Progenitor cell of endocrine pancreas (in vitro differentiated cells): ENCODE data around the gene G3BP1. TPM values are rescaled to one million over a fixed set of nuclear protein-coding genes. Genes with fewer than 3 reads are reported as not detected.

ENCODE experiments used
- DNase-seq: peaks from one replicate; pipeline ENCODE4 v3.0.0; 2021; ENCODE audit warnings: low spot score; ENCODE audit not compliant: unreplicated experiment
- H3K27ac Mint-ChIP-seq: 2 replicates; pipeline ENCODE4 v1.8.0; 2021; ENCODE audit warnings: mild to moderate bottlenecking, moderate library complexity, mixed read lengths
- H3K27me3 Mint-ChIP-seq: 2 replicates; pipeline ENCODE4 v1.8.0; 2021; ENCODE audit warnings: mixed read lengths
- H3K36me3 Mint-ChIP-seq: 2 replicates; pipeline ENCODE4 v1.8.0; 2022; ENCODE audit warnings: mixed read lengths; ENCODE audit not compliant: insufficient read depth
- H3K4me1 Mint-ChIP-seq: 2 replicates; pipeline ENCODE4 v1.8.0; 2021; ENCODE audit warnings: low read depth, mixed read lengths
- H3K4me3 Mint-ChIP-seq: 2 replicates; pipeline ENCODE4 v1.8.0; 2021; ENCODE audit warnings: low read depth, mild to moderate bottlenecking, moderate library complexity, mixed read lengths
- H3K9me3 Mint-ChIP-seq: 2 replicates; pipeline ENCODE4 v1.8.0; 2021; ENCODE audit warnings: low read depth, mixed read lengths
- total RNA-seq: library from RNA; stranded (reverse); gene quantifications from 2 replicates; pipeline ENCODE4 v1.2.1, GENCODE V29; 2021
- TF ChIP-seq, protein P1 (sequence below): fragments of 200-600 bp; sonication (generic); IDR thresholded peaks from one replicate; pipeline ENCODE4 v1.5.0; 2021; ENCODE audit warnings: antibody characterized with exemption, mild to moderate bottlenecking; ENCODE audit not compliant: unreplicated experiment

The G3BP1 gene
- total RNA-seq, 1 donor from 2014 or later, result 220 TPM

DNA sequence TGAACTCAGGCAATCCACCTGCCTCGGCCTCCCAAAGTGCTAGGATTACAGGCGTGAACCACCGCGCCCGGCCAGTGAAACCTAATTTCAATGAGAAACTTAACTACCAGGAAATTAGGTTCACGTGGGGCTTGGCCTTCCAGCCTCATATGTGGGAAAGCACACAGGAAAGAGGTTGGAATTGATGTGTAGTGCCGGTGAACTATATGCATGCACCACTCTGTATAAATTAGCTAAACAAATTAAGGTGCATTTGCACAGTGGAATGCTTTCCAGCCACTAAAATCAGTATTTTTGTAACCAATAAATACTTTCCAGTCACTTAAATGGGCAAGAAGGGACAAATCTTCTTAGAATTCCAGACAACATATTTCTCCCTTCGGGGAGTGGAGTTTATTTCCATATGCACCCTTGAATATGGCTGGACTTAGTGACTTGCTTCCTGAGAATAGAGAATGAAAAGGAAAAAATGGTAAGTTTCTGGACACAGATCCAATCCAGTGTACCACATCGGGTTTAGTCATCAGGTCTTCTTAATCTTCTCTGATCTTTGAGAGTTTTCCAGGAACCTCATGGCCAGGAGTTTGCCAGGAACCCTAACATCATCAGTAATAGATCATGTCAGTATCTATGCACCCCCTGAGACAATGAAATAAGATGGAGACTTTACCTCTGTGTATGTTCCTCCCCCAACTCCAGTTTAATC is 38.2 kb upstream of the G3BP1 start:
- Mint-ChIP-seq H3K4me1 (no peaks in the 10 kb centered on the region), H3K27ac (no peak overlapping the region), H3K9me3 (peaks cover 11% of the 10 kb centered on the region), H3K36me3 (peaks cover 1% of the 10 kb centered on the region), H3K4me3 (no peak overlapping the region), H3K27me3 (no peaks in the 10 kb centered on the region)
- TF ChIP-seq, protein P1, sequence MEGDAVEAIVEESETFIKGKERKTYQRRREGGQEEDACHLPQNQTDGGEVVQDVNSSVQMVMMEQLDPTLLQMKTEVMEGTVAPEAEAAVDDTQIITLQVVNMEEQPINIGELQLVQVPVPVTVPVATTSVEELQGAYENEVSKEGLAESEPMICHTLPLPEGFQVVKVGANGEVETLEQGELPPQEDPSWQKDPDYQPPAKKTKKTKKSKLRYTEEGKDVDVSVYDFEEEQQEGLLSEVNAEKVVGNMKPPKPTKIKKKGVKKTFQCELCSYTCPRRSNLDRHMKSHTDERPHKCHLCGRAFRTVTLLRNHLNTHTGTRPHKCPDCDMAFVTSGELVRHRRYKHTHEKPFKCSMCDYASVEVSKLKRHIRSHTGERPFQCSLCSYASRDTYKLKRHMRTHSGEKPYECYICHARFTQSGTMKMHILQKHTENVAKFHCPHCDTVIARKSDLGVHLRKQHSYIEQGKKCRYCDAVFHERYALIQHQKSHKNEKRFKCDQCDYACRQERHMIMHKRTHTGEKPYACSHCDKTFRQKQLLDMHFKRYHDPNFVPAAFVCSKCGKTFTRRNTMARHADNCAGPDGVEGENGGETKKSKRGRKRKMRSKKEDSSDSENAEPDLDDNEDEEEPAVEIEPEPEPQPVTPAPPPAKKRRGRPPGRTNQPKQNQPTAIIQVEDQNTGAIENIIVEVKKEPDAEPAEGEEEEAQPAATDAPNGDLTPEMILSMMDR, result no peak
- DNase-seq, result no peak

DNA sequence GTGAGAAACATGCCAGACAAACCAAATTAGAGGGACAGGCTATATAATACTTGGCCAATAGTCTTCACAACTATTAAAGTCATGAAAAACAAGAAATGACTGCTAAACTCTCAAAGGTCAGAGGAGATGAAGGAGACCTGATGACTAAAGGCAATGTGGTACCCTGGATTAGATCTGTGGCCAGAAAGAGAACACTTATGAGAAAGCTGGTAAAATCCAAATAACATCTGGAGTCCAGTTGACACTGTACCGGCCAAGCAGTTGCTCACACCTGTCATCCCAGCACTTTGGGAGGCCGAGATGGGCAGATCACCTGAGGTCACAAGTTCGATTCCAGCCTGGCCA is 37.7 kb upstream of the G3BP1 start:
- no peak overlapping the region for H3K4me3 Mint-ChIP-seq
- no peaks in the 10 kb centered on the region for H3K4me1 Mint-ChIP-seq
- no peak for DNase-seq
- H3K27me3 Mint-ChIP-seq, result no peaks in the 10 kb centered on the region
- H3K9me3 Mint-ChIP-seq, result peaks cover 11% of the 10 kb centered on the region
- no peak overlapping the region for H3K27ac Mint-ChIP-seq
- TF ChIP-seq, protein P1, result no peak
- H3K36me3 Mint-ChIP-seq, result peaks cover 1% of the 10 kb centered on the region

DNA sequence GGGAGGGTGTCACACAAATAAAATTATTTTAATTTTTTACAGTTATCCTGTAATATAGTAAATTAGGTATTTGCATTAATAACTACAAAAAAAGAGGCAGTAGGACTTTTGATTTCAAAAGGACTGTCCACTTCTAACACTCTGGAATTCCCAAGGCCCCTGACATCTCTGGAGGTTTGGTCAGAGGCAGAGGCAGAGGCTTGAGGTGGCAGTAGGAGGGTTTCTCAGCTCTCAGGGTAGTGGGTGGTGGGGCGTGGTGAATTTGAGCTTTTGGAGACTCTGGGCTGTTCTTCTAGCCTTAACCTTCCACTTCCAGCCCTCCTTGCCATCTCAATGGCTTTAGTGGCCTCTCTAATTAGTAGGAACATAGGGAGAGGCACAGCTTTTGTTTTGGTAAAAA is 36.1 kb upstream of the G3BP1 start:
- Mint-ChIP-seq H3K27ac (no peak overlapping the region), H3K4me3 (no peak overlapping the region), H3K36me3 (no peaks in the 10 kb centered on the region), H3K4me1 (peaks cover 4% of the 10 kb centered on the region), H3K9me3 (no peaks in the 10 kb centered on the region), H3K27me3 (no peaks in the 10 kb centered on the region)
- no peak for DNase-seq
- TF ChIP-seq, protein P1, result no peak

- peaks cover 4% of the 10 kb centered on the region for H3K4me1 Mint-ChIP-seq
- no peaks in the 10 kb centered on the region for H3K9me3 Mint-ChIP-seq
- H3K4me3 Mint-ChIP-seq, result no peak overlapping the region
- H3K27me3 Mint-ChIP-seq, result no peaks in the 10 kb centered on the region
- H3K36me3 Mint-ChIP-seq, result peaks cover 1% of the 10 kb centered on the region
- TF ChIP-seq, protein P1, result no peak
- DNase-seq, result no peak
- no peak overlapping the region for H3K27ac Mint-ChIP-seq
Measured at GRCh38 chr5:151737431-151737830, 34.3 kb upstream of the G3BP1 start.

DNA sequence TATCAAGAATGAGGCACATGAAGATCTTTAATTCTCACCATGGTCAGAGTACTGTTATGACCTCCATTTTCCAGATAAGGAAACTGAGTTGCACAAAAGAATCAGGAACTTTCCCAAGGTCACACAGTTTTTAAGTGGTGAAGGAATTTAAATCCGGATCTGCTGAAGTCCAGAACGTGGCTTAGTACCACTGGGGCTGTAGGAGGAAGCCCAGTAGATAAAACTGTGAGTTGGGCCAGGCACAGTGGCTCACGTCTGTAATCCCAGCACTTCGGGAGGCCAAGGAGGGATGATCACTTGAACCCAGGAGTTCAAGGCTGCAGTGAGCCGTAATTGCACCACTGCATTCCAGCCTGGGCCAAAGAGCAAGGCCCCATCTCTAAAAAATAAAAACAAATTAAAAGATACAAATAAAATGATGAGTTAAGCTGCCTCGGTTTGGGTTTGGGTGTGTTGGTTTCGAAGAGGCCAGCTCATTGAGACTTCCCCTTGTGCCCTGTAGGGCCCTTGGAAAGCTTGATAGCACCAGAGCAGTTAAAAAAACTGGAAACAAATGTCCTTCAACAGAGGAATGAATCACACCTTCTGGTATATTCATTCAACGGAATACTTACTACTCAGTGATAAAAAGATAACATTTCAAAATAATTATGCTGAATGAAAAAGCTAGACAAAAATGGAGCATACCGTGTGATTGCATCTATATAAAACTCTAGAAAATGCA is 33.5 kb upstream of the G3BP1 start:
- Mint-ChIP-seq H3K4me1 (peaks cover 4% of the 10 kb centered on the region), H3K27me3 (no peaks in the 10 kb centered on the region), H3K27ac (peak overlapping the region; percentile 16), H3K36me3 (peaks cover 6% of the 10 kb centered on the region), H3K9me3 (no peaks in the 10 kb centered on the region), H3K4me3 (no peak overlapping the region)
- no peak for DNase-seq
- TF ChIP-seq, protein P1, result no peak
